Measurements from ENCODE around the gene TCP11.

Gene TCP11

GRCh38 chr6:35173044-35173426, 31.9 kb upstream of the TCP11 start:
- DNase-seq (ENCODE audit: low read depth in 2 of 2), result no peak

GRCh38 chr6:35170891-35171290, 29.8 kb upstream of the TCP11 start:
- no peak for DNase-seq (ENCODE audit: low read depth in 2 of 2)

- DNase-seq (ENCODE audit: low read depth in 2 of 2), result no peak
Measured at GRCh38 chr6:35170166-35170565, 29.0 kb upstream of the TCP11 start.

GRCh38 chr6:35168461-35168861, 27.3 kb upstream of the TCP11 start:
- no peak for DNase-seq (ENCODE audit: low read depth in 2 of 2)

- no peak for DNase-seq (ENCODE audit: low read depth in 2 of 2)
Measured at GRCh38 chr6:35167505-35167904, 26.4 kb upstream of the TCP11 start.

GRCh38 chr6:35166520-35166919, 25.4 kb upstream of the TCP11 start:
- DNase-seq (ENCODE audit: low read depth in 2 of 2), result no peak

- no peak for DNase-seq (ENCODE audit: low read depth in 2 of 2)
Measured at GRCh38 chr6:35166116-35166515, 25.0 kb upstream of the TCP11 start.

- no peak for DNase-seq (ENCODE audit: low read depth in 2 of 2)
Measured at GRCh38 chr6:35165630-35166071, 24.5 kb upstream of the TCP11 start.

- DNase-seq (ENCODE audit: low read depth in 2 of 2), result no peak
Measured at GRCh38 chr6:35164868-35165267, 23.7 kb upstream of the TCP11 start.

- DNase-seq (ENCODE audit: low read depth in 2 of 2), result no peak
Measured at GRCh38 chr6:35164277-35164676, 23.1 kb upstream of the TCP11 start.

GRCh38 chr6:35163836-35164235, 22.7 kb upstream of the TCP11 start:
- DNase-seq (ENCODE audit: low read depth in 2 of 2), result no peak

- DNase-seq (ENCODE audit: low read depth in 2 of 2), result no peak
Measured at GRCh38 chr6:35161776-35162607, 20.9 kb upstream of the TCP11 start.

GRCh38 chr6:35161266-35161665, 20.1 kb upstream of the TCP11 start:
- no peak for DNase-seq (ENCODE audit: low read depth in 2 of 2)

- no peak for DNase-seq (ENCODE audit: low read depth in 2 of 2)
Measured at GRCh38 chr6:35160642-35161041, 19.5 kb upstream of the TCP11 start.

GRCh38 chr6:35158520-35158919, 17.4 kb upstream of the TCP11 start:
- no peak for DNase-seq (ENCODE audit: low read depth in 2 of 2)

- DNase-seq (ENCODE audit: low read depth in 2 of 2), result no peak
Measured at GRCh38 chr6:35154947-35155346, 13.8 kb upstream of the TCP11 start.

- DNase-seq (ENCODE audit: low read depth in 2 of 2), result no peak
Measured at GRCh38 chr6:35154262-35154661, 13.1 kb upstream of the TCP11 start.

GRCh38 chr6:35152067-35152707, 11.0 kb upstream of the TCP11 start:
- no peak for DNase-seq (ENCODE audit: low read depth in 2 of 2)

GRCh38 chr6:35151466-35151865, 10.3 kb upstream of the TCP11 start:
- DNase-seq (ENCODE audit: low read depth in 2 of 2), result no peak

GRCh38 chr6:35149891-35150566, 8.9 kb upstream of the TCP11 start:
- no peak for DNase-seq (ENCODE audit: low read depth in 2 of 2)

GRCh38 chr6:35148167-35148741, 7.1 kb upstream of the TCP11 start:
- no peak for DNase-seq (ENCODE audit: low read depth in 2 of 2)

- DNase-seq (ENCODE audit: low read depth in 2 of 2), result no peak
Measured at GRCh38 chr6:35147486-35147885, 6.3 kb upstream of the TCP11 start.

Measured in stimulated activated CD4-positive, alpha-beta T cell treated with anti-CD3 and anti-CD28 coated beads, Interleukin-1b, Interleukin-23, amount 100 ng/mL, for 1 hour (primary cell).